Heart right ventricle (tissue), 16 donors: ENCODE data around the gene TCF3. TPM values are rescaled to one million over a fixed set of nuclear protein-coding genes. Genes with fewer than 3 reads are reported as not detected.

Experiments used
- ATAC-seq, 8 donors: fragments of 200-7000 bp; cut with Tn5 transposase; one replicate each; pipeline ENCODE4 v1.9.1; 2020; ENCODE audit warnings: mild to moderate bottlenecking in 8 of 8, moderate library complexity in 8 of 8, moderate number of reproducible peaks in 1 of 8
- DNase-seq, 2 donors: peaks; one replicate each; pipeline ENCODE4 v3.0.0-alpha.2; 2020
- H3K27ac ChIP-seq, 10 donors: fragments of 200-600 bp; sonication (generic) in 2 of 10; one replicate each; pipeline versions ENCODE4 v1.5.0 to v1.8.0; 2020 to 2022; ENCODE audit warnings: mild to moderate bottlenecking in 3 of 10
- H3K27me3 ChIP-seq, 7 donors: fragments of 200-600 bp; one replicate each; pipeline ENCODE4 v1.8.0; 2021 to 2022; ENCODE audit warnings: mild to moderate bottlenecking in 2 of 7
- H3K36me3 ChIP-seq, 9 donors: fragments of 200-600 bp; sonication (generic) in 1 of 9; one replicate each; pipeline versions ENCODE4 v1.5.0 to v1.8.0; 2020 to 2022; ENCODE audit warnings: mild to moderate bottlenecking in 2 of 9
- H3K4me1 ChIP-seq, 9 donors: fragments of 200-600 bp; sonication (generic) in 1 of 9; one replicate each; pipeline versions ENCODE4 v1.5.0 to v1.8.0; 2020 to 2022; ENCODE audit warnings: mild to moderate bottlenecking in 4 of 9
- H3K4me3 ChIP-seq, 10 donors: fragments of 200-600 bp; sonication (generic) in 2 of 10; one replicate each; pipeline versions ENCODE4 v1.5.0 to v1.8.0; 2020 to 2022; ENCODE audit warnings: mild to moderate bottlenecking in 7 of 10, moderate library complexity in 2 of 10
- H3K9me3 ChIP-seq, 11 donors: fragments of 200-600 bp in 10 of 11; sonication (generic) in 2 of 11; one replicate each; pipeline versions ENCODE4 v1.5.0 to v1.8.0; 2013 to 2022; ENCODE audit warnings: mild to moderate bottlenecking in 2 of 11, control low read depth in 1 of 11, moderate library complexity in 1 of 11
- CTCF ChIP-seq, 9 donors: fragments of 200-600 bp; sonication (generic) in 2 of 9; IDR thresholded peaks; one replicate each; pipeline versions ENCODE4 v1.5.0 to v1.8.0; 2021 to 2022; ENCODE audit warnings: antibody characterized with exemption in 9 of 9, mild to moderate bottlenecking in 5 of 9, moderate library complexity in 1 of 9
- WGBS, 2 donors: extraction: QIAGEN DNeasy Blood & Tissue Kit; methylation state at CpG; one replicate each; pipeline ENCODE4 v1.1.7; 2013; ENCODE audit warnings: inconsistent platforms in 1 of 2; 5-methylcytosine and 5-hydroxymethylcytosine counted together
- intact Hi-C, 10 donors: fragments of 100-400 bp; cut with DNase I; formaldehyde crosslinking; loops; one replicate each; pipeline versions ENCODE4 v1.11.1 to v1.14.2; 2022
- polyA plus RNA-seq, 2 donors: library from polyadenylated mRNA; stranded (reverse); fragments of 200-250 nt; gene quantifications; one replicate each; pipeline ENCODE4 v1.2.3, GENCODE V29; 2013
- total RNA-seq, 10 donors: library from RNA; stranded (reverse); fragmentation: NEBNext Ultra II Directional in 3 of 10; extraction: Animal tissue kit (Norgen Biotek cat#: 25700) in 3 of 10; gene quantifications; one replicate each; pipeline versions ENCODE4 v1.2.1 to v1.2.4, GENCODE V29; 2021 to 2023
- donor health status: Arrhythmogenic right ventricular cardiomyopathy.
- donor health status: ischemic (EF 13 %, LVEDD 7.1; RV severe dilation, severe dysfunction).
- donor health status: healthy with polysubstance abuse.
- donor health status: DM: no; HTN: yes; CAD: no.
- donor health status: DM: no; HTN: no; CAD: no.
- donor health status: ischemic (EF 25% LVEDD 6.9; RV normal size, moderate dysfunction).
- donor health status: ischemic (EF 25% LVEDD 5.7; RV mildly dilated, moderate dysfunction).
- donor health status: healthy.
- donor health status: DM: yes; HTN: yes; CAD: no.
- donor health status: Ischemic cardiomyopathy.
- donor health status: ischemic (EF 35%, LVEDD 5.7; RV mildly dilated, moderate dysfunction).
- donor health status: nonischemic (EF 11% LVEDD 7.7; RV severe dilation, severe dysfunction).
- donor health status: DM: yes; HTN: yes; CAD: no.
- donor health status: PGD.
- donor health status: ischemic (EF 29% LVEDD 5.4; RV normal size, mild dysfunction).
- donor health status: nonischemic (EF 23%, LVEDD 6.1; RV moderate dilation, normal function).

TCF3 gene
- total and polyA plus RNA-seq, 12 donors = 12.4 to 38.1 (median 19.5) TPM

GRCh38 chr19:1634242-1634937 lies 18.0 kb downstream of the TCF3 start:
- DNase-seq = no peak
- Histone ChIP-seq H3K9me3 (peaks cover 0 to 8% (median 0%) of the 10 kb centered on the region in 11 donors), H3K4me3 (no peak overlapping the region), H3K27me3 (no peaks in the 10 kb centered on the region), H3K36me3 (peaks cover 0 to 76% (median 14%) of the 10 kb centered on the region in 9 donors), H3K27ac (no peak overlapping the region), H3K4me1 (no peaks in the 10 kb centered on the region)
- intact Hi-C loops = no loop called here
- no peak for TF ChIP-seq CTCF (IDR thresholded peaks at IDR 0.05)
- ATAC-seq = no peak
- WGBS, 2 donors = 91 to 94% methylated on average over 19 of the region's 19 CpGs

GRCh38 chr19:1633269-1633826 lies 19.1 kb downstream of the TCF3 start:
- H3K36me3 ChIP-seq = peaks cover 0 to 67% (median 14%) of the 10 kb centered on the region in 9 donors

GRCh38 chr19:1632462-1633268 lies 19.8 kb downstream of the TCF3 start:
- H3K9me3 ChIP-seq = peaks cover 0 to 8% (median 0%) of the 10 kb centered on the region in 11 donors
- no peak overlapping the region for H3K4me3 ChIP-seq
- no peak for TF ChIP-seq CTCF (IDR thresholded peaks at IDR 0.05)
- WGBS, 2 donors = 89 to 93% methylated on average over 24 to 26 of the region's 26 CpGs
- no peak overlapping the region for H3K27ac ChIP-seq
- intact Hi-C loops = no loop called here
- no peaks in the 10 kb centered on the region for H3K27me3 ChIP-seq
- no peak for DNase-seq
- H3K4me1 ChIP-seq = no peaks in the 10 kb centered on the region
- ATAC-seq = no peak
- H3K36me3 ChIP-seq = peaks cover 0 to 60% (median 14%) of the 10 kb centered on the region in 9 donors

More at GRCh38 chr19:1633269-1633826, 19.1 kb downstream of the TCF3 start:
- no peak for DNase-seq
- H3K4me1 ChIP-seq = no peaks in the 10 kb centered on the region
- no peak overlapping the region for H3K4me3 ChIP-seq
- no peak for TF ChIP-seq CTCF (IDR thresholded peaks at IDR 0.05)
- H3K9me3 ChIP-seq = peaks cover 0 to 8% (median 0%) of the 10 kb centered on the region in 11 donors
- no peak overlapping the region for H3K27ac ChIP-seq
- 94 to 96% methylated on average over 10 to 11 of the region's 11 CpGs for WGBS, 2 donors
- intact Hi-C loops = no loop called here
- ATAC-seq = no peak
- no peaks in the 10 kb centered on the region for H3K27me3 ChIP-seq

GRCh38 chr19:1631557-1632100 lies 20.8 kb downstream of the TCF3 start:
- peak in 1 of 8 donors; percentile 35 for ATAC-seq

More at GRCh38 chr19:1631557-1632100, 20.8 kb downstream of the TCF3 start:
- no peak overlapping the region for H3K27ac ChIP-seq
- peaks cover 0 to 8% (median 0%) of the 10 kb centered on the region in 11 donors for H3K9me3 ChIP-seq
- no peak overlapping the region for H3K4me3 ChIP-seq
- no peak for DNase-seq
- TF ChIP-seq CTCF (IDR thresholded peaks at IDR 0.05) = no peak
- 91 to 93% methylated on average over 31 of the region's 31 CpGs for WGBS, 2 donors
- no peaks in the 10 kb centered on the region for H3K27me3 ChIP-seq
- no peaks in the 10 kb centered on the region for H3K4me1 ChIP-seq
- peaks cover 0 to 59% (median 17%) of the 10 kb centered on the region in 9 donors for H3K36me3 ChIP-seq
- intact Hi-C loops = no loop called here
